T-helper 17 cell (primary cell): ENCODE measurements around the gene WDR38. TPM values are rescaled to one million over a fixed set of nuclear protein-coding genes. Genes with fewer than 3 reads are reported as not detected.
A peak's percentile ranks its signal among the peaks of the same experiment; 100 is the strongest.

ENCODE experiments used
- ATAC-seq: fragments of 150-1000 bp; cut with Tn5 transposase; 2 replicates; pipeline ENCODE4 v1.10.0; 2021; ENCODE audit warnings: mild to moderate bottlenecking, moderate library complexity
- DNase-seq, 3 donors: peaks; one replicate each; pipeline versions ENCODE4 v3.0.0 to v3.0.0-alpha.2; 2020 to 2021
- H3K9me3 ChIP-seq: one replicate; pipeline ENCODE4 v1.7.0; 2013; ENCODE audit warnings: low read length, mild to moderate bottlenecking; ENCODE audit not compliant: control insufficient read depth, poor library complexity, severe bottlenecking
- H3K27ac Mint-ChIP-seq: one replicate; pipeline ENCODE4 v1.8.0; 2022; ENCODE audit warnings: mild to moderate bottlenecking, moderate library complexity, mixed read lengths
- H3K27me3 Mint-ChIP-seq: one replicate; pipeline ENCODE4 v1.8.0; 2022; ENCODE audit warnings: mixed read lengths
- H3K36me3 Mint-ChIP-seq: one replicate; pipeline ENCODE4 v1.8.0; 2022; ENCODE audit warnings: low read depth, mixed read lengths
- H3K4me1 Mint-ChIP-seq: one replicate; pipeline ENCODE4 v1.8.0; 2022; ENCODE audit warnings: mild to moderate bottlenecking, mixed read lengths
- H3K4me3 Mint-ChIP-seq: one replicate; pipeline ENCODE4 v1.8.0; 2022; ENCODE audit warnings: mild to moderate bottlenecking, moderate library complexity, mixed read lengths
- total RNA-seq, 4 donors: library from RNA in 2 of 4; stranded (reverse) in 2 of 4; gene quantifications; one replicate each; pipeline ENCODE4 v1.2.3 and lab custom pipeline; 2022 to 2026

WDR38 gene
- total RNA-seq, 2 donors from 2014 or later, result not detected

GRCh38 chr9:124886866-124887492, 33.7 kb downstream of the WDR38 start:
- H3K36me3 Mint-ChIP-seq, result peaks cover 18% of the 10 kb centered on the region

GRCh38 chr9:124887832-124888231, 34.6 kb downstream of the WDR38 start:
- DNase-seq, result no peak
- Mint-ChIP-seq H3K4me3 (no peak overlapping the region), H3K4me1 (peaks cover 5% of the 10 kb centered on the region), H3K36me3 (peaks cover 18% of the 10 kb centered on the region), H3K27ac (no peak overlapping the region), H3K27me3 (no peaks in the 10 kb centered on the region)
- no peak for ATAC-seq
- H3K9me3 ChIP-seq, result no peaks in the 10 kb centered on the region

More at GRCh38 chr9:124886866-124887492, 33.7 kb downstream of the WDR38 start:
- no peaks in the 10 kb centered on the region for H3K9me3 ChIP-seq
- Mint-ChIP-seq H3K4me1 (peaks cover 5% of the 10 kb centered on the region), H3K4me3 (no peak overlapping the region), H3K27ac (no peak overlapping the region), H3K27me3 (no peaks in the 10 kb centered on the region)
- ATAC-seq, result no peak
- no peak for DNase-seq

DNA sequence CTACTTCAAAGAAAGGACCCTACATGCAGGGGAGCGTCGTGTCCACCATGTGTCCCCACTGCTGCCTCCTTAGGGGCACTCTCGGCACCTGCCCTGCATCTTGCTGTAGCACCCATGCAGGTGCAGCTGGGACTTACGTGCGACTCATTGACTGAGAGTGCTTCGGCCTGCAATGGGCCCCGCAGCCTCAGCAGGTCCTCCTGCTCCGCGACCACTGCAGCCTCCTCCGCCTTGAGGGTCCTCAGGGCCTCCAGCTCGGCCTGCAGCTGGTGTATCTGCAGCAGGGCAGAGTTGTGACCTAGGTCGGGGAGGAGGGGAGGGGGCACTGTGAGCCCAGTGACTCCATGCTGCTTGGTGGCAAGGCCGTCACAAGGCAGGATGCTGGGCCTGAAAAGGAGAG, 35.7 kb downstream of the WDR38 start:
- Mint-ChIP-seq H3K4me1 (peaks cover 7% of the 10 kb centered on the region), H3K4me3 (no peak overlapping the region)
- no peak for DNase-seq

DNA sequence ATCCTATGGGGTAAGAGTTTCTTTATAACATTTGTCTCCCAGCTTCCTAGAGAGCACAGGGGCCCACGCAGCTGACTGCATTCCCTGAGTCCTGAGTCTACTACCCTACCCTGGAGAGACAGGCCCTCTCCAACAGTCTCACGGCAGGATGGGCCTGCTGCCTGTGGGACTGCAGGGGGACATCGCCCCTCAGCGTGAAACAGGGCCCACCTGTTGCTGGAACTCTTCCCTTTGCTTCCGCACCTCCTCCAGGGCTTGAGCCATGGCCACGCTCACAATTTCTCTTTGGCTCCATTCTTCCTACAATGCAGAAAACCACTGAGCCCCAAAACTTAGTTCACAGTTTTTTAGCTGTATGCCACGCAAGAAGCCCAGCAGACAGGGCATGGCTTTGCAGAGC, 36.9 kb downstream of the WDR38 start:
- no peaks in the 10 kb centered on the region for H3K27me3 Mint-ChIP-seq
- H3K4me3 Mint-ChIP-seq, result peak overlapping the region; percentile 31
- DNase-seq (no peak), ATAC-seq (no peak)
- H3K9me3 ChIP-seq, result no peaks in the 10 kb centered on the region
- H3K36me3 Mint-ChIP-seq, result peaks cover 27% of the 10 kb centered on the region
- peaks cover 18% of the 10 kb centered on the region for H3K4me1 Mint-ChIP-seq
- H3K27ac Mint-ChIP-seq, result no peak overlapping the region

More for the DNA sequence above, 35.7 kb downstream of the WDR38 start:
- no peaks in the 10 kb centered on the region for H3K27me3 Mint-ChIP-seq
- H3K27ac Mint-ChIP-seq, result no peak overlapping the region
- H3K9me3 ChIP-seq, result no peaks in the 10 kb centered on the region
- peaks cover 21% of the 10 kb centered on the region for H3K36me3 Mint-ChIP-seq
- ATAC-seq, result no peak

- no peak overlapping the region for H3K4me3 Mint-ChIP-seq
- no peak for ATAC-seq
- H3K4me1 Mint-ChIP-seq, result peaks cover 22% of the 10 kb centered on the region
- H3K9me3 ChIP-seq, result no peaks in the 10 kb centered on the region
- no peaks in the 10 kb centered on the region for H3K27me3 Mint-ChIP-seq
- peak overlapping the region; percentile 76 for H3K27ac Mint-ChIP-seq
- DNase-seq, result no peak
- peaks cover 22% of the 10 kb centered on the region for H3K36me3 Mint-ChIP-seq
These were observed 40.9 kb downstream of the WDR38 start for GRCh38 chr9:124894035-124894740.

DNA sequence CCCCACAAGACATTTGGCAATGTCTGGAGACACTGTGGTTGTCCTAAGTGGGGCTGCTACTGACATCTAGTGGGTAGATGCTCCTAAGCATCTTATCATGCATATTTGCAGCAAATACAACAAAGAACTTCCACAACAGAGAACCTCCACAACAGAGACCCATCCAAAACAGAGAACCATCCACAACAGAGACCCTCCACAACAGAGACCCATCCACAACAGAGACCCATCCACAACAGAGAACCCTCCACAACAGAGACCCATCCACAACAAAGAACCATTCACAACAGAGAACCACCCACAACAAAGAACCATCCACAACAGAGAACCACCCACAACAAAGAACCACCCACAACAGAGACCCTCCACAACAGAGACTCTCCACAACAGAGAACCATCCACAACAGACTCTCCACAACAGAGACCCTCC, 41.5 kb downstream of the WDR38 start:
- H3K36me3 Mint-ChIP-seq, result peaks cover 22% of the 10 kb centered on the region

DNA sequence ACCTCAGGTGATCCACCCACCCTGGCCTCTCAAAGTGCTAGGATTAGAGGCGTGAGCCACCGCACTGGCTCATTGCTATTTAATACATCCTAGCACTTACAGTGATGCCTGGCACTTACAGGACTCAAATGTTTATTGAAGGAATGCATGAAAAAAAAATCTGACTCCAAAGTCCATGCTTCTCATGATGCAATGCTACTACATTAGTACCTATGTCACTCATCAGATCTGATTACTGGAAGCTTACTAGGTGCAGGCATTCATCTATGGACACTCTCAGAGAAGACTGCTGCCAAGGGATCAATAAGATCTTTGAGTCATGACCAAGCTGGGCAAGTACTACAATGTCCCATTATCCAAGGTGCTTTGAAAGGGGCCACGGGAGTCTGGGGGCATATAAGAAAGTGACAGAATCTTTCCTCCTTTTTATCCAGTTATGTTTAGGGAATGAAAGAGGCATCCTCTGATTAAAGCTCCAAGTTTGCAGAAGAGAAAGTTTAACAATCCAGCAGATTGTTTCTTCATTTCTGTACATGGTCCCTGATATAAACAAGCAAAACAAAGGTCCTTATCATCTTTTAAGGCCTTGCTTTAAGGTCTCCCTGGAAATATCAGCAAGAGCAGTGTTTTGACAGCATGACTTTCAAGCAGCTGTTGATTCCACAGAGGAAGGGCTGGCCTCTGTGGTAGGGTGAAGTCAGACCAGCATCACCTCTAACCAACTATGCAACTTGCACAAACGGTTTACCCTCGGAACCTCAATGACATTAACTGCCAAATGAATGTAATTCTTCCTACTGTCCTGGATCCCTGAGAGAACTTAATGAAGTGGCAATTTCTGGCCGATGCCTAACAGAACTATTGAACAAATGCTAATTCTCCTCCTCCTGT, 44.6 kb downstream of the WDR38 start:
- no peak for ATAC-seq

More for the DNA sequence above, 41.5 kb downstream of the WDR38 start:
- ATAC-seq (peak; percentile 86), DNase-seq (no peak)
- Mint-ChIP-seq H3K27me3 (no peaks in the 10 kb centered on the region), H3K4me3 (peak overlapping the region; percentile 72), H3K27ac (peak overlapping the region; percentile 76), H3K4me1 (peaks cover 22% of the 10 kb centered on the region)
- H3K9me3 ChIP-seq, result no peaks in the 10 kb centered on the region

DNA sequence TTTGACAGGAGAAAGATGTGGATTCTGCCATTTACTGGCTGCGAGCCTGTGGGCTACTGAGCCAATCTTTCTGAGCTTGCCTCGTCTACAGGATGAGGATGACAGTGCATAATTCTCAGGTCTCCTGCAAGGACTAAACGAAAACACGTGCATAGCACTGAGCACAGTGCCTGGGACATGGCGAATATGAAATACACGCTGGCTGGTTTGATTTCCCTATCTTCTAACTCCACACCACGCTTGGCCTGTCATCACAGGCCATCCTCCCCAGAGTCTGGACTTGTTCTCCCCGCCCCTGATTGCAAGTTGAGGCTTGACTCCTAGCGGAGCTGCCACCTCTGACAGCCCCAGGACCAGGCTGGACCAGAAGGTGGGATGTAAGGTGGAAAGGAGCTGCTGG, 46.6 kb downstream of the WDR38 start:
- H3K9me3 ChIP-seq, result no peaks in the 10 kb centered on the region
- Mint-ChIP-seq H3K36me3 (peaks cover 13% of the 10 kb centered on the region), H3K4me3 (no peak overlapping the region), H3K27me3 (no peaks in the 10 kb centered on the region), H3K4me1 (peaks cover 15% of the 10 kb centered on the region), H3K27ac (no peak overlapping the region)
- ATAC-seq (no peak), DNase-seq (no peak)

More for the DNA sequence above, 44.6 kb downstream of the WDR38 start:
- no peak for DNase-seq
- H3K36me3 Mint-ChIP-seq, result peaks cover 18% of the 10 kb centered on the region
- H3K9me3 ChIP-seq, result no peaks in the 10 kb centered on the region
- H3K4me3 Mint-ChIP-seq, result no peak overlapping the region
- peaks cover 22% of the 10 kb centered on the region for H3K4me1 Mint-ChIP-seq
- H3K27me3 Mint-ChIP-seq, result no peaks in the 10 kb centered on the region
- H3K27ac Mint-ChIP-seq, result peak overlapping the region; percentile 76

- Mint-ChIP-seq H3K4me3 (no peak overlapping the region), H3K36me3 (peaks cover 13% of the 10 kb centered on the region), H3K4me1 (peaks cover 9% of the 10 kb centered on the region), H3K27ac (no peak overlapping the region), H3K27me3 (no peaks in the 10 kb centered on the region)
- ATAC-seq (no peak), DNase-seq (no peak)
- H3K9me3 ChIP-seq, result no peaks in the 10 kb centered on the region
These were observed 53.7 kb downstream of the WDR38 start for GRCh38 chr9:124906966-124907365.

Other genes with a start within 250 kb of the WDR38 start
- under 1 TPM; 0.08 to 0.22 TPM for gene NR6A1, start 82.1 kb upstream of the WDR38 start, total RNA-seq
- not detected for gene OLFML2A, start 76.3 kb upstream of the WDR38 start, total RNA-seq
- gene RPL35, start 8.5 kb downstream of the WDR38 start, total RNA-seq, result 1,000 to 10,000 TPM; 1,657 to 1,708 TPM
- 10 to 100 TPM; 37.5 to 44.7 TPM for gene ARPC5L, start 8.7 kb downstream of the WDR38 start, total RNA-seq
- gene GOLGA1, start 87.6 kb downstream of the WDR38 start, total RNA-seq, result 10 to 100 TPM; 21.1 to 28.6 TPM